ENCODE results near the gene PRR5L.

Gene PRR5L

GRCh38 chr11:36380296-36381014 is 84.4 kb downstream of the PRR5L start:
- DNase-seq, result no peak

GRCh38 chr11:36381015-36381360 is 84.9 kb downstream of the PRR5L start:
- DNase-seq, result no peak

- no peak for DNase-seq
These were observed 87.1 kb downstream of the PRR5L start for GRCh38 chr11:36383195-36383594.

GRCh38 chr11:36385121-36385970 is 89.3 kb downstream of the PRR5L start:
- DNase-seq, result no peak

- no peak for DNase-seq
These were observed 90.3 kb downstream of the PRR5L start for GRCh38 chr11:36386411-36386810.

- no peak for DNase-seq
These were observed 92.0 kb downstream of the PRR5L start for GRCh38 chr11:36388071-36388470.

GRCh38 chr11:36388951-36389350 is 92.9 kb downstream of the PRR5L start:
- no peak for DNase-seq

- no peak for DNase-seq
These were observed 93.7 kb downstream of the PRR5L start for GRCh38 chr11:36389811-36390210.

GRCh38 chr11:36390963-36391471 is 94.9 kb downstream of the PRR5L start:
- no peak for DNase-seq

GRCh38 chr11:36392196-36392595 is 96.1 kb downstream of the PRR5L start:
- no peak for DNase-seq

GRCh38 chr11:36394056-36394455 is 98.0 kb downstream of the PRR5L start:
- no peak for DNase-seq

GRCh38 chr11:36394926-36395325 is 98.8 kb downstream of the PRR5L start:
- no peak for DNase-seq

- DNase-seq, result peak; percentile 30
These were observed 100.1 kb downstream of the PRR5L start for GRCh38 chr11:36395978-36396736.

GRCh38 chr11:36398231-36398953 is 102.3 kb downstream of the PRR5L start:
- DNase-seq, result no peak

- DNase-seq, result no peak
These were observed 103.1 kb downstream of the PRR5L start for GRCh38 chr11:36399236-36399635.

- no peak for DNase-seq
These were observed 103.7 kb downstream of the PRR5L start for GRCh38 chr11:36399745-36400144.

GRCh38 chr11:36400766-36401455 is 104.8 kb downstream of the PRR5L start:
- DNase-seq, result no peak

- DNase-seq, result no peak
These were observed 106.6 kb downstream of the PRR5L start for GRCh38 chr11:36402568-36403170.

- no peak for DNase-seq
These were observed 107.6 kb downstream of the PRR5L start for GRCh38 chr11:36403661-36404060.

GRCh38 chr11:36404831-36405230 is 108.7 kb downstream of the PRR5L start:
- no peak for DNase-seq

GRCh38 chr11:36405585-36406367 is 109.7 kb downstream of the PRR5L start:
- no peak for DNase-seq

All from NCI-H510A (cell line).